ENCODE data around the gene C19orf81. TPM values are rescaled to one million over a fixed set of nuclear protein-coding genes. Genes with fewer than 3 reads are reported as not detected.

Gene C19orf81
- total RNA-seq, 1 donor from 2014 or later: 10.4 TPM

DNA sequence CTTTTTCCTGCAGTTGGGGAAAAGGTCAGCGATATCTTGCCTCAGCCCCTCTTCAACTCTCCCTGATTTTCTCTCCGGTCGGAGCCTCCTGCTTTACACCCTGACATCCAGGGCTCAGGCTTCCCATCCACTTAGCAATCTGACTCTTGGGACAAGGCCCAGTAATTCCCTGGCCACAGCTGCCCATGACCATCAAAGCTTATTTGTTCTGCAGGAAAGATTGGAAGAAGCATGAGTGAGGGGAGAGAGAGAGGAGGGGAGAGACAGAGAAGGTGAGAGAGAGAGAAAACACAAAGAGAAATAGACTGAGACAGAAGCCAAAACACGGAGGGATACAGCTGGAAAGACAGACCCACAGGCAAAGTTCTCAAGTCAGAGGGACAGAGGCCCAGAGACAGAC is 23.2 kb upstream of the C19orf81 start:
- no peaks in the 10 kb centered on the region for H3K4me1 Mint-ChIP-seq (ENCODE audit: low read depth, unreplicated experiment)
- no peaks in the 10 kb centered on the region for H3K36me3 Mint-ChIP-seq (ENCODE audit: unreplicated experiment)
- no peak overlapping the region for H3K4me3 Mint-ChIP-seq (ENCODE audit: unreplicated experiment)
- no peak for TF ChIP-seq CTCF (IDR thresholded peaks at IDR 0.05; ENCODE audit: partially characterized antibody, unreplicated experiment)
- no peak for DNase-seq
- no peak overlapping the region for H3K27ac Mint-ChIP-seq (ENCODE audit: unreplicated experiment)
- peaks cover 7% of the 10 kb centered on the region for H3K9me3 Mint-ChIP-seq (ENCODE audit: unreplicated experiment)
- peaks cover 8% of the 10 kb centered on the region for H3K27me3 Mint-ChIP-seq (ENCODE audit: unreplicated experiment)

DNA sequence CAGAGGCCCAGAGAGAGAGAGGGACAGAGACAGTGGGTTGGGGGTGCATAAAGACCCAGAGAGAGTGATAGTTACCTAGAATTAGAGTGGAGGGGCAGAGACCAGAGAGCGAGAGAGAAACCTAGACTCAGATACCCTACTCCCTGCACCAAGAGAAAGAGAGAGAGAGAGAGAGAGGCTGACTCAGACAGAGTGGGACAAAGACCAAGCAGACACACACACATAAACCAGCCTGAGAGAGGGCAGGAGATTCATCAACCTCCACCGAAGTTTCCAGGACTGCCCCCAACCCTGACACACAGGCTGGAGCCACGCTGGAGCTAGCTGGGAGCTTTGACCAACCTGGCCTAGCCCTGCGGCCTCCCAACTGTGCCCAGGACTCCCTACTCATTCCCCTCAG is 22.4 kb upstream of the C19orf81 start:
- Mint-ChIP-seq H3K9me3 (ENCODE audit: unreplicated experiment) (peaks cover 7% of the 10 kb centered on the region), H3K36me3 (ENCODE audit: unreplicated experiment) (no peaks in the 10 kb centered on the region), H3K27ac (ENCODE audit: unreplicated experiment) (no peak overlapping the region), H3K27me3 (ENCODE audit: unreplicated experiment) (peaks cover 8% of the 10 kb centered on the region), H3K4me3 (ENCODE audit: unreplicated experiment) (no peak overlapping the region), H3K4me1 (ENCODE audit: low read depth, unreplicated experiment) (no peaks in the 10 kb centered on the region)
- no peak for DNase-seq
- no peak for TF ChIP-seq CTCF (IDR thresholded peaks at IDR 0.05; ENCODE audit: partially characterized antibody, unreplicated experiment)

GRCh38 chr19:50628146-50628545 is 21.1 kb upstream of the C19orf81 start:
- Mint-ChIP-seq H3K4me3 (ENCODE audit: unreplicated experiment) (no peak overlapping the region), H3K27ac (ENCODE audit: unreplicated experiment) (no peak overlapping the region), H3K36me3 (ENCODE audit: unreplicated experiment) (no peaks in the 10 kb centered on the region), H3K27me3 (ENCODE audit: unreplicated experiment) (peaks cover 12% of the 10 kb centered on the region), H3K9me3 (ENCODE audit: unreplicated experiment) (peaks cover 7% of the 10 kb centered on the region), H3K4me1 (ENCODE audit: low read depth, unreplicated experiment) (no peaks in the 10 kb centered on the region)
- no peak for DNase-seq
- no peak for TF ChIP-seq CTCF (IDR thresholded peaks at IDR 0.05; ENCODE audit: partially characterized antibody, unreplicated experiment)

- Mint-ChIP-seq H3K4me1 (ENCODE audit: low read depth, unreplicated experiment) (no peaks in the 10 kb centered on the region), H3K36me3 (ENCODE audit: unreplicated experiment) (no peaks in the 10 kb centered on the region), H3K27me3 (ENCODE audit: unreplicated experiment) (peaks cover 12% of the 10 kb centered on the region), H3K4me3 (ENCODE audit: unreplicated experiment) (no peak overlapping the region), H3K27ac (ENCODE audit: unreplicated experiment) (no peak overlapping the region), H3K9me3 (ENCODE audit: unreplicated experiment) (peaks cover 10% of the 10 kb centered on the region)
- TF ChIP-seq CTCF (IDR thresholded peaks at IDR 0.05; ENCODE audit: partially characterized antibody, unreplicated experiment): no peak
- DNase-seq: no peak
Observed at GRCh38 chr19:50628551-50628950, 20.7 kb upstream of the C19orf81 start.

- no peak overlapping the region for H3K4me3 Mint-ChIP-seq (ENCODE audit: unreplicated experiment)
- H3K36me3 Mint-ChIP-seq (ENCODE audit: unreplicated experiment): peaks cover 4% of the 10 kb centered on the region
- TF ChIP-seq CTCF (IDR thresholded peaks at IDR 0.05; ENCODE audit: partially characterized antibody, unreplicated experiment): no peak
- no peak overlapping the region for H3K27ac Mint-ChIP-seq (ENCODE audit: unreplicated experiment)
- no peak for DNase-seq
- H3K9me3 Mint-ChIP-seq (ENCODE audit: unreplicated experiment): peaks cover 12% of the 10 kb centered on the region
- peaks cover 12% of the 10 kb centered on the region for H3K27me3 Mint-ChIP-seq (ENCODE audit: unreplicated experiment)
- H3K4me1 Mint-ChIP-seq (ENCODE audit: low read depth, unreplicated experiment): no peaks in the 10 kb centered on the region
Observed at GRCh38 chr19:50629194-50629593, 20.1 kb upstream of the C19orf81 start.

Data from glutamatergic neuron (in vitro differentiated cells).